HL-60/S4 treated with phorbol 12-myristate 13-acetate at 8.2 ng/mL for 4 days and 3 days (cell line): ENCODE data around the gene DPH1.

ENCODE experiments used
- in situ Hi-C: fragments of 300-500 bp; cut with MboI; formaldehyde crosslinking; loops from 2 replicates; pipeline ENCODE4 v1.15.0; 2022; ENCODE audit warnings: low sequenced_read_pairs

Gene DPH1

DNA sequence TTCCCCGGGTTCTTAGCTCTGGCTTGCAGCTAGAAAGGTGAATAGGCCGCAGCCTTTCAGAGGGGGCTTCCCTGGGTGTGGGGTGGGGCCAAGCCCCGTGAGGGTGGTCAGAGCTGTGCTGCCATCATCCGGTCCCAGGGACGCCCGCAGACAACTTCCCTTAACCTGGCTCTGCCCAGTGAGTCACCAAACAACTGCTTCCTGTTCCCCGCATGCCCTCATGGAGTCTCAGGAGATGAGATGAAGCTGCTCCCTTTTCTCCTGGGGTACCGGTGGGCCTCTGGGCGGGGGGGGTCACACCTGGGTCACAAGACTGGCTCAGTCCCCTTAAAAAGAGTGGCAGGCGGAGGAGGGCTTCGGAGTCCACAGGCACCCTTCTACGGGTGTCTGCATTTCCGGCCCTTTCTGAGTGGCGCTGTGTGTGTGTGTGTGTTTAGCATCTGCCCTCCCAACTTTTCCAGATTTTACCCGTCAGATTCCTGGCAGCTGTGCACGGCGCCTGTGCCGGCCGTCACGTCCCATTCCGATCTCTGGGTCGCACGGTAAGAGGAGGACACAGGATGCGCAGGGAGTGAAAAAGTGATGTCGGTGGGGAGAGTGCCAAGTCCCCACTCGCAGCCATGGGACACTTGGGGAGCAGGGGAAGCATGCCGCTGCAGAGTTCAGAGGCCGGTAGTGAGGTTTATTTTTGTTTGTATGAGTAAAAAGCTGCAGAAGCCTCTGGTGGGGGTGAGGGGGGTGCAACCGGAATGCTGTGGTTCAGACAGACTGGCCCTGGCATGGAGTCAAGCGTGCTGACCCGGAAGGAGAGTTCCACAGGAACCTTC is 41.7 kb downstream of the DPH1 start:
- in situ Hi-C loops = loop anchor here (25.0 kb wide), 1 partner anchor 166 kb away; no protein-coding TSS in a partner anchor

DNA sequence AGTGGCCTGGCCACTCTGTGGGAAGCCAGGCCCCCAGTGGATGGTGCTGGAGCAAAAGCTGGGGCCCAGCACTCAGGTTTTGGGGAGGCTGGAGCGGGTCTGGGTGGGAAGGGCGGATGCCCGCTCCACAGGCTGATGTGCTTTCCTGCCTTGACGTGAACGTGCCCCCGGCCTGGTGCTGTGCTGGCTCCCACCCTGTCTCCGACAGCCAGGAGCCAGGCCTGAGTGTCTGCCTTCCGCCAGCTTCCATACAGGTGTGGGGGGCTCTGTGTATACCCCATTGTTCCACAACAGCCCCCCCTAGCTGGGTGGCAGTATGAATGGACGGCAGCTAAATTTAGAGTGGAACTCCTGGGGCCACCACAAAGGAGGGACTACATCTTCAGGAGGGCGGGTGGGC is 45.0 kb downstream of the DPH1 start:
- in situ Hi-C loops = loop anchor here (25.0 kb wide), 1 partner anchor 162 kb away; no protein-coding TSS in a partner anchor

DNA sequence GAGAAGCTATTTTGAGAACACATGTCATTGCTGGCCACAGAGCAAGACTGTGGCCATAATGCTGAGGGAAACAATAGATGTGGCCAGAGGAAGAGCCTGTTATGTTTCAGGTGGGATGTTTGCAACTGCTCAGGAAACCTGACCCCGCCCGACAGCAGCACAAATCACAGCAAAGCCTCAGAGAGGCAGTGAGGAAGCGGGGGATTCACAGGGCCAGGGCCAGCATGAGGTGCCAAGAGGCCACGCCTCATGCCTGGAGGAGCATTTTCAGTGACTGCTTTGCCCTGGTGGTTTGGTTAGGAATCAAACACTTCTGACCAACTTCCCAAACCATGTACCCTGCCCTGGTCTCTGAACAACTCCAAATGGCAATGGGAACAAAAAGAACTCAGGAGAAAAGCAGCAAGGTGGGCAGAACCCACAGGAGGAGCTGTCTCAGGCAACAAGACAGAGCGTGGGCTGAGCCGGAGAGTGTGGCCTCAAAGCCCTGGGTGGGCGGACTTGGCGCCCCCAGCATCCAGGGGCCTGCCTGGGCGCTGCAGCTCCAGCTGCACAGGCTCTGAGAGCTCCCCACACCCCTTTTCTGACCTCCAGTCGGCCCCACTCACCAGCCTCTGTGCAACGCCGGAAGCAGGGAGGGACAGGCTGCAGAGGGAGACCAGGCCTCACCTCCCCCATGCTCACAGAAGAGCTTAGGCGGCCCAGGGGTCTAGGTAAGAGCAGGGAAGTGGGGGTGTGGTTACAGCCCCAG is 45.6 kb downstream of the DPH1 start:
- in situ Hi-C loops = no loop called here

DNA sequence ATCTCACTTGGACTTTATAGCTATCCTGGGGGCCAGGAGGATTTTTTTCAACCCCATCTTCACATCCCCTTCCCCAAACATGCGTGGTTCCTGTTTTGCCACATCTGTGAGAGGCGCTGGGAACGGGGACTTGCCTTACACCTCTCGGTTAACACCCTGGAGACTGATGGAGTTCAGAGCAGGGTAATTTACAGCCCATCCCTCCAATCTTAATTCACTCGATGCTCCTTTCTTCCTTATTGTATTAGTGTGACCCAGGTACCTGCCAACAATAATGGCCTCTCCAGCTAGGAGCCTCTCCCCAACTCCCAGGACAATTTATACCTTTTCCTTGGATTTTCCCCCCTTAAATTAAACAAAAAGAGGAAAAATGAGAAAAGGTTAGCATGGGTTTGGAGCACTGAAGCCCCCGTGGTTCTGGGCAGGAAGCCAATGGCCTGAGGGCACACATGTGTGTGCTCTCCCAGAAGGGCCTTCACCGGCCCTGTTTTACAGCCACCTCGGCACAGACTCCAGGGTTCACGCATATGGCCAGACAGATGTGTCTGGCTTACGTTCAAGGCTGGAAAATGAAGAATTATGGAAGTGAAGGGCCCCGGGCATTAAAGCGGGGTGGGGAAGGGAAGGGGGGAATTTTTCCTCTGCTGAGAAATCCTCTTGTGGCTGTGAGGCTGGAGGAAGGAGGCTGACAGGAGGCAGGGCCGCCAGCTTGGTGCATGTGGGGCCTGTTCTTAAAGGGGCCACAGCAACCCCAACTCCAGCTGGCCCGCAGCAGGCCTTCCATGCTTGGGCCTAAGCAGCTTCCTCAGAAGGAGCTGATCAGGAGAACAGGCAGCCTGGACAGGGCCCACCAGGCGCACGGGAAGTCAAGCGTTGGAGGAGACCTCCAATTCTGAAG is 46.4 kb downstream of the DPH1 start:
- in situ Hi-C loops = no loop called here

DNA sequence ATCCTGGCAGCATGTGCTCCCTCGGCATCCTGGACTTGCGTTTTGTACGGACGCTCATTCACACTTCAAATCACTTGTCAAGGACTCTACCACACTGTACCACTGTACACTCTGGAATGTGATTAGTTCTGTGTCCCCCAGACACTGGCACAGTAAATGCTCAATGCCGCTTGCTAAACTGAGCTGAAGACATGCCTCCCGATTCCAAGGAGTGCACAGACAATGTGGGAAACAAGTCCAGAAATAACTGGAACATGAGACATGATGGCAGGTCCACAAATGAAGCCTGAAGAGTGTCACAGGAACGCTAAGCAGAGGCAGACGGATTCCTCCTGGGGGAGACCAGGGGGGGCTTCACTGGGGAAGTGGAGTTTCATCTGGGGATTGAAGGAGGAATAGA is 47.1 kb downstream of the DPH1 start:
- in situ Hi-C loops = no loop called here

DNA sequence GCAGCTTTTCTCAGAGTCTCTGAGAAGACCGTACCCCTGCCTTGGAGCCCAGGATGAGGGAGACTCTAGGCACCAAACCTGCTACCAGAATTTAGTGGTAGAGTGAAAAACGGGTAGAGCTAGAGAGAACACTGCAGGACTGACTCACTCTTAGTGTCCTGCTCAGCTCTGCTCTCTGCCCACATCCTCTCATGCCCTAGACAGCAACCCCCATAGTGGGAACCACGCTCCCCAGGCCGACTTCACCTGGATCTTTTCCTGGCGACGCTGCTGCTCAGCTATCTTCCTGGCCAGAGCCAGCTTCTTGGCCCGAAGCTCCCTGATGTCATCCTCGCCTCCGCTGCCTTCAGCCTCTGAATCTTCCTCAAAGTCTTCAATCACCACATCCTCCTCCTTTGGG is 51.6 kb downstream of the DPH1 start:
- in situ Hi-C loops = no loop called here

DNA sequence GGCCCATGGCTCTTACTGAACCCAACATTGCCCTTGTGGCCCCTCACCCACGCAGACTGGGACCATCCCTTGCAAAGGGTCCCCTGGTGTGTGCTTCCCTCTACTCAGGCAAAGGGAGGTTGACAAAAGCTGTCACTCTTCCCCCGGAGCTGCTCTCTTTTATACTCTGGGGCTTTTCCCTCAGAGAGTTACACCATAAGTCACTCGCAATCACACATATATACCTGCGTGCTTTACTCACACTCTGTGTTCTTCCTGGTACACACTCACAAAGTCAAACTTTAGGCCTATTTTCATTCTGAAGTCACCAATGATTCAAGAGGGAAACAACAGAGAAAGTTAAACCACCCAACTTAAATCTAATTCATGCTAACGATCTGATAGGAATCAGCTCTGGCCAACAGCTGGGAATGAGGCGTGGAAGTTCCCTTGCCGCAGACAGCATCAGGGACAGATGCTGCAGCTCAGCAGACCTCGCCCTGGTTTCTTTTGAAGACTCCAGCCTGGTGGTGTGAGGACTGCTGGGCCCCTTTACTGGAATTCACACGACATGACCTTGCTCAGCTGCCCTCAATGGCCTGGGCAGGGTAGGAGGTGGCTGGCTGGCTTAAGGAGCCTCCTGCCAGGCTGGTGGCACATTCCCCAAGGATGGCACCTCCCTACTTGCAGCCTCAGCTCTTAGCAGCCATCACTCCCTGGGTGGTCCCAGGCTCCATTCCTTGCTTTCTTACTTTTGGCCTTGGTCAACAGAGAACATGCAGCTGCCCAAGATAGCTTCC is 52.2 kb downstream of the DPH1 start:
- in situ Hi-C loops = no loop called here

DNA sequence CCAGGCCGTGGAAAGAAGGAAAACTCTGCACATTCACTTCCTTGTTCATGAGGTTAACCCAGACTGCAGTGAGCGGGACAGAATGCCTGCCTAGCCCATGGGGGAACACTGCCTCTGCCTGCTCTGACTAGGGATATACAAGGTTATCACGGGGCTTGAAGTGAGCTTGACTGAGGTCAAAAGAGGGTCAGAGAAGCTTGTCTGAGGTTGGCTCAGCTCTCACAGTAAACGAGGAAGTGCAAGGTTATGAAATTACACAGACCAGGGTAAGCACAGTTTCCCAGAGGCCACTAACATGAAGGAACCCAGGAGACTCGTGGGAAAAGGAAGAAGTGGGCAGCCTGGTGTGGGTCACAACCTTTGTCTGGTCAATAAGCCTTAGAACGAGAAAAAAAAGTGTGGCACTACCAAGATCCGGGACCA is 53.7 kb downstream of the DPH1 start:
- in situ Hi-C loops = no loop called here

DNA sequence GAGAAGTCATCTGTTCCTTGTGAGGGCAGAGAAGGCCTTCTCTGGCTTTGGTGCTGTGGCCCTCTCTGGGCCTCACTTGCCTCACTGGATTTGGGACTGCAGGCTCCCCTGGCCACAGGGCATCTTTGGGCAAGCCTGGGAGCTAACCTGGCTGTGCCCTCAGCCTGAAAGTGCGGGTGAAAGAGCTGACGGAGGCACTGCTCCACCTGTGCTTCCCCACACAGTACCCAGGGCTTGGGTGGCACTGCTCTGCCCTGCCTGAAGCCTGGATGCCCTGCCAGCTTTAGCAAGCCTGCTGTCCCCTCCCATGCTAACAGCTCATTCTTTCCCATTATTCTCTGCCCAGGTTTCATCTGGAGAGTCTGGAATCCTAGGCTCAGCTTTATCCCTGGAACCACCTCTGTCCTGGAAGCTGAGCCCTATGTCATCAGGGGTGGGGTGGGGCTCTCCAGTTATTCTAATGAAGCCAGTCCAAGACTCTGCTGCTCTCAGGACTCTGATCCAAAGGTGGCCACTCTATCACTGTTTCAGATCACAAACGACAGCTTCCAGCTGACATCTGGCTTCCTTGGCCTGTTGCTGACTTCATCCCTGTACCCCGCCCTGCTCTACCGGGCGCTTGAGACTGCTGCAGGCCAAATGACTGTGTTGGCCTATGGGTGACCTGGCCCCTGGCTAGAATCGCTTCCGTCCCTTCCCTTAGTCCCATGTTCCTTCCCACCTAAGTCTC is 54.2 kb downstream of the DPH1 start:
- in situ Hi-C loops = no loop called here

DNA sequence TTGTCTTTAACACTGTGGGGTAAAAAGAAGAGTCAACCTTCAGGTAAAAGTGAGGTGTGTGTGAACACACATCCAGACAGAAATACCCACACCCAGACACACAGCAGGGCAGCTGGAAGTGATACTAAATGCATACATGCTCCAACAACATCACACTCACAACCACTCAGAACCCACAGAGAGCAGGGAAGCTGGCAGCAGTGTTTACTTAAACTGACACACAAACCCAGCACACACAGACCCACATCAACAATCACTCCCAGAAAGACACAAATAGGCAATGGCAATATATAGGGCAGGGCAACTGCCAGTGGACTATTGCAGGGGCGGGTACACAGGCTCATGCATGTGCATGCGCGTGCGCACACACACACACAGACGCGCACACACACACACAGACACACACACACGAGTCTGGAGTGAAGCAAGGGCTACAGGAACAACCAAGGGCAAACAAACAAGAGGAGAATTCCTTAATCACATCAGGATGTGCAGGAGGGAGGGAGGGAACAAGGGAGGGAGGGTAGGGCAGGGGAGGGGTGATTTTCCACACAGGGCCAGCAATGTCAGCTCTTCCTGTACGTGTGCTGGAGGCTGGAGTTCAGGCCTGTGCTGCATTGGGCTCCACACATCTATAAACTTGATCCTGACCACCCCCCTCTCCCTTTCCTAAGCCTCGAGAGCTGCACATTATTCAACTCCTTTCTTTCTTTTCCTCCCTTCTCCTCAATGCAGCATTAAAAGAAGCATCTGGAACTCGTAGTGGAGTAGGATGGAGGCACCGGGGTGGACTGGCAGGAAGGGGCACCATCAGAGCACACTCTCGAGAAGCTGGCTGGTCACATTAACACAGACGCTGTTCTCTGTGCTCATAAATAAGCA is 55.1 kb downstream of the DPH1 start:
- in situ Hi-C loops = no loop called here

DNA sequence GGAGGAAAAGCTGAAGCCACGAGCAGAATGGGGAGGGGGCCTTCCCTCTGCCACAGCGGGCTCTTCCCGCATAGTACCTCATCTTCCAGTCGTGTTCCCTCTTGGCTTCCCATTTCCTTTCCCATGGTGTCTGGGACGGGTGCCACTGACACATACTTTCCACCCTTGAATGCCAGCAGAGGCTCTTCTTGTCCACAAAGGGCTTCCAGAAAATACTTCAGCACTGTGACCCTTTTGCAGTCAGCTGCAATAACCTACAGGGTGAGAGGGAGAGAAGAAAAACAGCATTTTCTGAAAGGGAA is 55.6 kb downstream of the DPH1 start:
- in situ Hi-C loops = no loop called here

DNA sequence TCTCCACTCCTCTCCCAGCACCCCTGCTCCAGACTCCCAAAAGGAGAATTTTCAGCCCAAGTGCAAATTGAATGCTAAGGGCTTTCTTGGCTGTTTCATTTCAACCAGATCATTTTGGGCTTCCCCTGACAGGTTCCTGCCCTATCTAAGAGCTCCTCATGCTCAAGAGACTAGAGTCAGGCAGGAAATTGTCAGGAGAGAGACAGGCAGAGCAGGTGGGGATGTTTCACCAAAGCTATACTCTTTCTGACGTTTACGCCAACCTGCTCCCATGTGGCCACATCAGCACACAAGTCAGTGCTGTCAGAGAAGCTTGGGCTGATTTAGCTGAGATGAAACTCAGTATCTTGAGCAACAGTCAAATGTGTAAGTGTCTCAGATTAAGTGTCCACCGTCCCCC is 56.4 kb downstream of the DPH1 start:
- in situ Hi-C loops = no loop called here

DNA sequence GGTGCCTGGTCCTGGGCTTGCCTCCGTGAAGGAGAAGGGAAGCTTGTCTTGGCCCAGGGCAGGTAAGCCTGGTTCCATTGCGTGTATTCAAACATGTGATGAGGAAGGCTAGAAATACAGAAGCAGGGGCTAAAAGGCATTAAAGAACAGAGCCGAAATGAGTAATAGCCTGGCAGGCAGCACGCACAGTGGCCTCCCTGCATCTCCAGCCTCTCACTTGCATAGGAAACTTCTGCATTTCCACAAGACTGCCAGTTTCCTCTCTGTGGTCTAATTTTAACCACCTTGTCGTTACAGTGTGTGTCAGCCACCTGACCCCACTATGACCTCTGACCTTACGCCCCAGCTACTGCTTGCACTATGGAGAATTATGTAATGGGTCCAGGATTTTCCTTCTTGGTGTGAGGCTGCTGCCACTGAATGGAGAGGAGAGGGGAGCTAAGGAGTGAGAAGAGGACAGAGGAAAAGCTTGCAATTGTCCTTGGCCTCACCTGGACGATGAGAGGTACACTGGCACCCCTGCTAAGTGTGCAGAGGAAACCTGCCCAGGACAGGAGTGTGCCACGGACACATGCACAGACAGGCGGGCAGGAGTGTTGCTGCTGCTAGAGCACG is 57.8 kb downstream of the DPH1 start:
- in situ Hi-C loops = no loop called here

DNA sequence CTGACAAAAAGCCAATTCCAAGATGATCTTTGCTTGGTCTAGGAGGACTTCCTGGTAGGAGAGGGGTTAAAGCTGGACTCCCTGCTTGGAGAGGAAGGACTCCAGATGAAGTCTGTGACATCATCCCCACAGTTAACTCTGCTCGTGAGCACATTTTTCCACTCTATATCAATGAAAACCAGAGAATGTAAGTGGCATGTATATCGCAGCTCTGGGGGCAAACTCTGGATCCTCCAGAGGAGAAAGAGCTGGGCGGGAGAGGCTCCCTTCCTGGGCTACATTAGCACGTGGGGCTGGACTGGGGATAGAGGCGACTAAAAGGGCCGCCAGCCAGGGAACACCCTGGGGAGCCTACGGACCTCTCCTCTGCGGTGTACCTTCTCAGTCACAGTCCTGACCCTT is 59.1 kb downstream of the DPH1 start:
- in situ Hi-C loops = no loop called here

DNA sequence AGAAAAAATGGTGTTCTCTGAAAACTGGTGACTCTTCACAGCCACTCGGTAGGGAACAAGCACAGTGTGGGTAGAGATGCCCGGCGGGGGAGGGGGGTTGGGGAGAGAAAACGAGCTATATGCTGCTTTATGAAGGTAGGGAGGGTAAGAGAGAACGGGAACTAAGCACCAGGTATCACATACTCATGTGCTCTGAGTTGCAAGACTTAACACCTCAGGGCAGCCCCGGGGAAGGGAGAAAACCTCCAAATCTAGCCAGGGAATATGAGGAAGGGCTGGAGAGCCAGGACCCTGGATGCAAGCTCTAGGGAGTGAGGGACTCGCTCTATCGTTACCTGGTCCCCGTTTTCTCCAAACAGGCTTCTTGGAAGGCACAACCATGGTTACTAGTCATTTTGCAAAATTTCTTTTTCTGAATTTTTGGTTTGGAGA is 60.3 kb downstream of the DPH1 start:
- in situ Hi-C loops = no loop called here

DNA sequence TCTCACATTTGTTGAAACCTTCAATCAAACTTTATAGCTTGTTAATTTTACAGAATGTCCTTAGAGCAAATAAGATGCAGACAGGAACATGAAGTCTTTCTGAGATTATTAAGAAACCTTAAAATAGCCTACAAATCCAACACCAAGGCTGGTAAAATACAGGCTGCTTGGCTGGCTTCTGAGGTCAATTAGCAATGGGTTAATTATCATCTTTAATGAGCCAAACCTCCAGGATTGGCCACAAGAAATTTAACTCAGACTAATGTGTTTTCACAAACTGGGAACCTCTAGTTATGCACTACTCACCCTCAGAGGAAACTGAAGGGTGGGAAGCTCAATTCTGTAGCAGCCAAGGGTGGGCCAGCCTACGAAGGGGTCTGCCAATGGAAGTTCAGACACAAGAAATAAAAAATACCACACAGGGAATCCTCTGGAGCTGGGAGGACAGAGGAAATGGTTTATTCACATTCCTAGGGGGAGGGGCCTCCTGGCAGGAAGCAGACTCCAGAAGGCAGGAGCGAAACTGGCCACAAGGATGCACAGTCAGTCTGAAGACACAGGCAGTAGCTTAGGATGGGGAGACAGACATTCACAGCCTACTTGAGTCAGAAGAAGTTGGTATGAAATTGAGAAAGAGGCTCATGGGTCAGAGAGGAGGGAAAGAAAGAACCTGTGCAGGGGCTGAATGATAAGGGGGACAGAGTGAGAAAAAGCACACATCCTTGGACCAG is 61.0 kb downstream of the DPH1 start:
- in situ Hi-C loops = no loop called here

DNA sequence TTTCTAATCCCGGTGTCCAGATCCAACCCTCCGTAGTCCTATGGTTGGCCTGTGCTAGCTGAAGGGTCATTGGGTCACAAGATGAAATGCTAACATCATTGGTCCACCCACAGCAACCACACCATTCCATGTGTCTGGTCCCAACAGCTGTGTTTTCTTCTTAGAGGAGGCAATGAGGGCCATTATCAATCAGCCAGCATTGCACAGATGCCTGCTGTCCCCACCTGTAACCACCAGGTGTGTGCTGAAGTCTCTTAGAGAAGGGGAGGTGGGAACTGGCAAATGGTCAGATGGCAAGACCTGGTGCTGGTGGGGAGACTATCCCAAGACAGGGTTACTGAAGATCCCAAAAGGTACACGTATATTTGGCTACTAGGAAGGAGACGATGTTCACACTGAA is 62.3 kb downstream of the DPH1 start:
- in situ Hi-C loops = no loop called here

DNA sequence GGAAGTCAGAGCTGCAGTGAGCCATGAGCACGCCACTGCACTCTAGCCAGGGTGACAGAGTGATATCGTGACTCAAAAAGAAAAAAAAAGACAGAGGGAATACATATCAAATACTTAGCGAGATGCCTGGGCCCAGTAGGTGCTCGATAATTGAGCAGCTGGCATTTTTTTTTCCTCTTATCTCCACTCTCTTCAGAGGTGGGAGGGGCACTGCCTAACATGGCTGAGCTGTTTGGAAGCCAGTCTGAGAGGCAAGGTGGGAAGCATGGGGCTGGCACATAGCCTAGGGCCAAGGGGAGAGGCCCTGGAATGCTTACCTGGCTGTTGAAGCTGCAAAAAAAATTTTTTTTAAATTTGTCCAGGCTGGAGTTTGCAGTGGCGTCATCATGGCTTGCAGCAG is 63.4 kb downstream of the DPH1 start:
- in situ Hi-C loops = no loop called here
